Fibroblast of mammary gland (primary cell): ENCODE measurements around the gene ACVR1B.

ENCODE experiments used
- DNase-seq: peaks from one replicate; pipeline ENCODE4 v3.0.0-alpha.2; 2010; ENCODE audit warnings: low read depth
- H3K4me3 ChIP-seq: 2 replicates; pipeline ENCODE4 v1.5.1; 2011; ENCODE audit warnings: low read depth, mild to moderate bottlenecking, low read length, moderate library complexity; ENCODE audit not compliant: control insufficient read depth
- CTCF ChIP-seq: conservative IDR thresholded peaks from 2 replicates; pipeline ENCODE4 v1.5.1; 2011; ENCODE audit warnings: low read depth, low read length, inconsistent platforms; ENCODE audit not compliant: control insufficient read depth, insufficient read depth

ACVR1B gene

DNA sequence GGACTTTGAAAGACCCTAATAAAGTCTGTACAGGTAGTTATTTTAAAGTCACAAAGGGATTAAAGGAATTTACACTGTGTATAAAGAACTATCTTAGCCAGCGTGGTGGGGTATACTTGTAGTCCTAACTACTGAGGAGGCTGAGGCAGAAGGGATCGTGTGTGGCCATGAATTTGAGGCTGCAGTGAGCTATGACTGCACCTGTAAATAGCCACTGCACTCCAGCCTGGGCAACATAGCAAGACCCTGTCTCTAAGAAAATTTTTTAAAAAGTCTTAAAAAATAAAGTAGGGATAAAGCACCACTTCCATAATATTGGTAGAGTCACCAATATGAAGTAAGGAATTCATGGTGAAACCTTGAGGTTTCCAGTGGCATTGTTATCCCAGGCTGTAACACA is 18.1 kb downstream of the ACVR1B start:
- TF ChIP-seq CTCF: no peak
- H3K4me3 ChIP-seq: no peak overlapping the region
- no peak for DNase-seq

DNA sequence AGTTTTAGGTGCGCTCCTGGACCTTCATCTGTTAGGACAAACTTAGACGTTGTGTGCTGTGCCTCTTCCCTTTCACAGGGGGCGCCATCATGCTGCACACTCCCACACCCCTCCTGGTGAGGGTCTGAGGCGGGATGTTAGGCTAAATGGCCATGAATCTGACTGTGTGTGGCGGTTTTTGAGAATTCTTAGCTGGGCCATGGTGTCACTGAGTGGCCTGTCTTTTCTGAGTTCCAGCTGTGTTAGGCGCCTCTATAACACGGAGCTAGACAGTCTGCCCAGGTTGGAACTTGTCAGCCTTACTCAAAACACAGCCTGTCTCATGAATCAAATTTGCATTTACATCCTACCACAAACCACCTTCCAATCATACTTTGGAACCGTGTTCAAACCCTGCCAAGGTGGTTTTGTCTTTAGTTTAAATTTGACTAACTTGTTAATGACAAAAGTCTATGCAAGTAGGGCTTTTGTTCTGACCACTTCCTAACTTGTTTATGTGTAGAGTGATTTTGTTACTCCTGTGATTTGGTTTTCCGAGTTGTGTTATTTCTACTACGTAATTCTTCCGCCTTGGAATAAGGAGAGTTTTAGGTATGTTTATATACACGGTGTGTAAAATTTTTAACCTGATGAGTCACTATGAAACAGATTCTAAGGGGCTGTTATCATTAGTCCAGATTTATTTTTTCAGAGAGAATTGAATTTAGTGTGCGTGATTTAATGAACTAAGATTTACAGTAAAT is 19.6 kb downstream of the ACVR1B start:
- peak; percentile 53 for TF ChIP-seq CTCF
- H3K4me3 ChIP-seq: no peak overlapping the region
- peak; percentile 31 for DNase-seq

- TF ChIP-seq CTCF: no peak
- H3K4me3 ChIP-seq: no peak overlapping the region
Measured at GRCh38 chr12:51971679-51972421, 20.4 kb downstream of the ACVR1B start.

DNA sequence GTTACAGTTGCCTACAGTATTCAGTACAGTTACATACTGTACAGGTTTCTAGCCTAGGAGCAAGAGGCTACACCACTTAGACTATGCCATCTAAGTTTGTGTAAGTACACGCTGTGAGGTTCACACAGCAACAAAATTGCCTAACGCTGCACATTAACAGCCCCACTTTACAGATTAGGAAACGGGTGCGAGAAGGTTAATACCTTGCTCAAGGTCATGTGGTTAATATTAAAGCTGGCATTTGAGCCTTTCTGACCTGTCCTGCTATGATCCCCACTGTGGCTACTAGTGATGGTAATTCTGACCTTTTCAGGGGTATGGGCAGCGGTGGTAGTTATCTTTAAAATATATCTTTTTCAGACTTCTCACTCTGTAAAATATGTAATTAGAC is 20.9 kb downstream of the ACVR1B start:
- no peak for TF ChIP-seq CTCF
- no peak overlapping the region for H3K4me3 ChIP-seq
- no peak for DNase-seq

More at GRCh38 chr12:51971679-51972421, 20.4 kb downstream of the ACVR1B start:
- no peak for DNase-seq

- DNase-seq: peak; percentile 89
- no peak overlapping the region for H3K4me3 ChIP-seq
- no peak for TF ChIP-seq CTCF
Measured at GRCh38 chr12:51972849-51973273, 21.4 kb downstream of the ACVR1B start.

DNA sequence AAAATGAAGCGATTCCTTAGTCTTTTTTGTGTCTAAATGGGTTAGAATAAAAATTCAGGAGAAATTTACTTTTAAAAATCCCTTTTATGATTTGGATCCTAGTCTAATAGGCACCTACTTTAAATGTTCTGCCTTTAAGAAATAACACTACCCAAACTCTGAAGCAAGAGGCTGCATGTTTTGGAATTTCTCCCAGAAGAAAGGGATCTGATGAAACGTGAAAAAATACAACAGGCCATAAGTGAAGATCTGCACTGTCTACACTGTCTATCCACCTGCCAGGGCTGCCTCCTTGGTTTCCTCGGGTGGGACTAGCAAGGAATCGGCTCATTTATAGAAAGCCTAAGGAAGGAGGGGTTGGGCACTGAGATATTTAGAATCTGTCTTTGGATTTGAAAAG is 22.1 kb downstream of the ACVR1B start:
- no peak overlapping the region for H3K4me3 ChIP-seq
- TF ChIP-seq CTCF: no peak
- peak; percentile 56 for DNase-seq

GRCh38 chr12:51974646-51975045 is 23.1 kb downstream of the ACVR1B start:
- no peak for TF ChIP-seq CTCF
- no peak overlapping the region for H3K4me3 ChIP-seq
- no peak for DNase-seq
